CD4-positive, alpha-beta memory T cell (primary cell): ENCODE measurements around the gene RAPGEF3. TPM values are rescaled to one million over a fixed set of nuclear protein-coding genes. Genes with fewer than 3 reads are reported as not detected.
A peak's percentile ranks its signal among the peaks of the same experiment; 100 is the strongest.

Source experiments
- CTCF ChIA-PET: fragments of 350-600 bp; sonication (Branson Sonifier 250); formaldehyde crosslinking; loops from one replicate; lab custom pipeline; 2021; ENCODE audit warnings: inconsistent platforms; ENCODE audit not compliant: partially characterized antibody; lab: Charles Lee
- POLR2A ChIA-PET: fragments of 350-600 bp; sonication (Branson Sonifier 250); formaldehyde crosslinking; loops from one replicate; lab custom pipeline; 2021; ENCODE audit not compliant: partially characterized antibody; lab: Charles Lee
- DNase-seq, 5 donors: peaks; one replicate each; pipeline versions ENCODE4 v3.0.0 to v3.0.0-alpha.2; 2020 to 2022; ENCODE audit warnings: mixed read lengths in 1 of 5
- H3K27ac ChIP-seq: one replicate; pipeline ENCODE4 v1.7.0; 2013; ENCODE audit warnings: low read depth, low read length
- H3K27me3 ChIP-seq: 2 replicates; pipeline ENCODE4 v1.7.0; 2013; ENCODE audit warnings: mild to moderate bottlenecking, low read length, moderate library complexity; ENCODE audit not compliant: insufficient read depth
- H3K36me3 ChIP-seq: 2 replicates; pipeline ENCODE4 v1.7.0; 2013; ENCODE audit warnings: mild to moderate bottlenecking, low read length, moderate library complexity; ENCODE audit not compliant: insufficient read depth
- H3K4me1 ChIP-seq: 2 replicates; pipeline ENCODE4 v1.7.0; 2013; ENCODE audit warnings: mild to moderate bottlenecking, low read length, moderate library complexity; ENCODE audit not compliant: insufficient read depth
- H3K4me3 ChIP-seq, 2 donors: one replicate each; pipeline ENCODE4 v1.7.0; 2013; ENCODE audit warnings: low read length in 2 of 2, mild to moderate bottlenecking in 1 of 2
- H3K9me3 ChIP-seq, 2 donors: one replicate each; pipeline ENCODE4 v1.7.0; 2013; ENCODE audit warnings: low read length in 2 of 2, control low read depth in 1 of 2; ENCODE audit not compliant: control insufficient read depth in 1 of 2
- H3K27ac Mint-ChIP-seq, 7 donors: one replicate each; pipeline ENCODE4 v1.8.0; 2020 to 2021; ENCODE audit warnings: mixed read lengths in 7 of 7, mild to moderate bottlenecking in 6 of 7, inconsistent platforms in 3 of 7, moderate library complexity in 3 of 7
- H3K27me3 Mint-ChIP-seq, 2 donors: one replicate each; pipeline ENCODE4 v1.8.0; 2020 to 2021; ENCODE audit warnings: mixed read lengths in 2 of 2
- H3K36me3 Mint-ChIP-seq, 2 donors: one replicate each; pipeline ENCODE4 v1.8.0; 2020 to 2021; ENCODE audit warnings: mixed read lengths in 2 of 2, inconsistent platforms in 1 of 2, mild to moderate bottlenecking in 1 of 2
- H3K4me1 Mint-ChIP-seq, 4 donors: one replicate each; pipeline ENCODE4 v1.8.0; 2020 to 2021; ENCODE audit warnings: mixed read lengths in 4 of 4, mild to moderate bottlenecking in 1 of 4
- H3K4me3 Mint-ChIP-seq, 8 donors: one replicate each; pipeline ENCODE4 v1.8.0; 2020 to 2021; ENCODE audit warnings: mixed read lengths in 8 of 8, mild to moderate bottlenecking in 7 of 8, moderate library complexity in 6 of 8, inconsistent platforms in 3 of 8
- H3K9me3 Mint-ChIP-seq, 8 donors: one replicate each; pipeline ENCODE4 v1.8.0; 2020 to 2021; ENCODE audit warnings: mixed read lengths in 8 of 8, mild to moderate bottlenecking in 5 of 8, inconsistent platforms in 3 of 8, moderate library complexity in 1 of 8
- intact Hi-C: fragments of 100-400 bp; cut with micrococcal nuclease; formaldehyde crosslinking; loops from one replicate; pipeline ENCODE4 v1.15.1; 2023
- polyA plus RNA-seq, 2 donors: library from polyadenylated mRNA; unstranded; fragments of 300-500 nt; fragmentation: Illumina TruSeq; gene quantifications; one replicate each; pipeline ENCODE4 v1.2.3, GENCODE V29; 2021
- total RNA-seq, 2 experiments: library from RNA; stranded (reverse); gene quantifications; one replicate each; pipeline ENCODE4 v1.2.3, GENCODE V29; 2021

Gene RAPGEF3
- total and polyA plus RNA-seq, 4 experiments from 2014 or later, result 0.14 to 0.39 (median 0.15) TPM; not detected in 1

DNA sequence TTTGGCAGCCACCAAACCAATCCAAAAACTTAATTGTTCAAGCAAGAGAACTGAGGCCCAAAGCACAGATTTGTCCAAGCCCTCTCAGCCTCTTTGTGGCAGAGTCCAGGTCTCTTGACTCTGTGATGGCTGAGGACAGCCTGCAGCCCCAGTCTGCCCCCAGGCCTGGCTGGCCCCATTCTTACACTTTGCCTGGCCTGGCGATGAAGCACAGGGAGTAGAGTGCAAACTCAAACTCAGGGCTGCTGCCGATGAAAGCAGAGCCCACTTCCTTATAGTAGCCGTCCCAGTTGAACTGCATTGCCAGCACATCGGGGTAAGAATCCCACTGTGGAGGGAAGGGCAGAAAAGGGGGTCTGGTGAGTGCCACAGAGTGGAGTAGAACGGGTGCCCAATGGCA lies 47.2 kb downstream of the RAPGEF3 start:
- Histone ChIP-seq H3K27me3 (no peaks in the 10 kb centered on the region), H3K27ac (no peak overlapping the region), H3K9me3 (no peaks in the 10 kb centered on the region), H3K4me3 (no peak overlapping the region), H3K36me3 (no peaks in the 10 kb centered on the region), H3K4me1 (peaks cover 34% of the 10 kb centered on the region)
- Mint-ChIP-seq H3K36me3 (peaks cover 0 to 1% of the 10 kb centered on the region in 2 donors), H3K27me3 (no peaks in the 10 kb centered on the region), H3K27ac (no peak overlapping the region), H3K4me3 (no peak overlapping the region), H3K9me3 (peaks cover 0 to 2% (median 0%) of the 10 kb centered on the region in 8 donors), H3K4me1 (peaks cover 18 to 34% (median 28%) of the 10 kb centered on the region in 4 donors)
- ChIA-PET POLR2A (no interaction called here), CTCF (interaction anchor here (2.9 to 16.7 kb wide), 3 partner anchors 32 to 124 kb away, joined by 26 to 318 read pairs (median 185); partner anchors contain the start of gene SLC48A1)
- intact Hi-C loops, result loop anchor here (10.0 kb wide), 1 partner anchor 903 kb away; no protein-coding TSS in a partner anchor
- no peak for DNase-seq

DNA sequence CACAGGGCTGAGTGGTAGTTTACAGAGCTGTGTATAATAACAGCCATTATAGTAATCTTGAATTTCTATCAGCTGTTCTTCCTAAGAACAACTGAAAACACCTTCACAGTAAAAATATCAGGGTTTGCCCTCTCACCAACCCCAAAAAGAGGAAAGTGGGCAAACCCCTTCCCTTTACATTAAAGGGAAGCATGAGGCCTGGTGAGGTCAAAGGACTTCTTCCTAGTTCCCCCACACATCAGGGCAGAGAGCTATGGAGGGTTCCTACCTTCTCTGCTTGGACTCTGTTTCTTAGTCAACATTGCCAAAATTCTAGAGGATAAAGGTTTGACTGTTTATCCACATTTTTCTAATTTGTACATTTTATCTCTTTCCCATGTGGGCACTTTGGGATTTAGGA lies 48.4 kb downstream of the RAPGEF3 start:
- no peak for DNase-seq
- no peak overlapping the region for H3K27ac Mint-ChIP-seq
- H3K9me3 Mint-ChIP-seq, result peaks cover 0 to 2% (median 0%) of the 10 kb centered on the region in 8 donors
- no peaks in the 10 kb centered on the region for H3K27me3 Mint-ChIP-seq
- no peak overlapping the region for H3K4me3 Mint-ChIP-seq
- H3K36me3 ChIP-seq, result no peaks in the 10 kb centered on the region
- H3K4me1 Mint-ChIP-seq, result peaks cover 17 to 40% (median 26%) of the 10 kb centered on the region in 4 donors
- CTCF ChIA-PET, result interaction anchor here (1.0 to 16.7 kb wide), 4 partner anchors 8 to 125 kb away, joined by 3 to 318 read pairs (median 106); partner anchors contain the start of gene SLC48A1
- no peak overlapping the region for H3K4me3 ChIP-seq
- POLR2A ChIA-PET, result interaction anchor here (0.6 to 1.6 kb wide), 3 partner anchors 100 to 473 kb away, joined by 3 to 5 read pairs (median 3); no protein-coding TSS in a partner anchor
- intact Hi-C loops, result loop anchor here (10.0 kb wide), 1 partner anchor 905 kb away; no protein-coding TSS in a partner anchor
- no peak overlapping the region for H3K27ac ChIP-seq
- H3K36me3 Mint-ChIP-seq, result peaks cover 0 to 9% of the 10 kb centered on the region in 2 donors
- H3K4me1 ChIP-seq, result peaks cover 30% of the 10 kb centered on the region
- H3K9me3 ChIP-seq, result no peaks in the 10 kb centered on the region
- H3K27me3 ChIP-seq, result no peaks in the 10 kb centered on the region

DNA sequence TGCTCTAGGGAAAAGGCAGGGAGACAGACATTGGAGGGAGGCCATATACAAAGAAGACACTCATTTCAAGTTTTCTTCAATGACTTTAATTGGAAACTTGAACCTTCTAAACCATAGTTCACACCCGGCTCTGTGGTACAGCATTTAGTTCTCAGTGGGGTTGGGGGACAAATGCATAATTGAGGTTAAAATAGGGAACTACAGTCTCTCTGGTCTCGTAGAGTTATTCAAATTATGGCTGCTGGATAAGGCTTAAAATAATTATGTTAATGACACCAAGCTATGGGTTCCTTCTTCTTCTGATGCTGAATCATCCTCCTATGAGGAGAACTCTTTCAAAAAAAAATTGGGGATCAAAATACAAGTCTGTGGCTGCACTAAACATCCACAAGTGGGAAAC lies 49.0 kb downstream of the RAPGEF3 start:
- H3K9me3 Mint-ChIP-seq, result peaks cover 0 to 2% (median 0%) of the 10 kb centered on the region in 8 donors
- ChIA-PET CTCF (interaction anchor here (1.0 to 16.7 kb wide), 4 partner anchors 9 to 126 kb away, joined by 3 to 318 read pairs (median 106); partner anchors contain the start of gene SLC48A1), POLR2A (interaction anchor here (1.6 kb wide), 1 partner anchor 124 kb away, joined by 5 read pairs; no protein-coding TSS in a partner anchor)
- Histone ChIP-seq H3K27ac (no peak overlapping the region), H3K36me3 (no peaks in the 10 kb centered on the region), H3K4me3 (no peak overlapping the region), H3K27me3 (no peaks in the 10 kb centered on the region), H3K4me1 (peaks cover 36% of the 10 kb centered on the region), H3K9me3 (no peaks in the 10 kb centered on the region)
- H3K36me3 Mint-ChIP-seq, result peaks cover 0 to 15% of the 10 kb centered on the region in 2 donors
- DNase-seq, result no peak
- intact Hi-C loops, result loop anchor here (5.0 to 10.0 kb wide), 2 partner anchors 253 to 905 kb away; partner anchors contain the start of gene TMEM106C
- H3K4me3 Mint-ChIP-seq, result no peak overlapping the region
- no peaks in the 10 kb centered on the region for H3K27me3 Mint-ChIP-seq
- peaks cover 22 to 43% (median 29%) of the 10 kb centered on the region in 4 donors for H3K4me1 Mint-ChIP-seq
- H3K27ac Mint-ChIP-seq, result peak overlapping the region in 2 of 7 donors; percentile 26 to 37

DNA sequence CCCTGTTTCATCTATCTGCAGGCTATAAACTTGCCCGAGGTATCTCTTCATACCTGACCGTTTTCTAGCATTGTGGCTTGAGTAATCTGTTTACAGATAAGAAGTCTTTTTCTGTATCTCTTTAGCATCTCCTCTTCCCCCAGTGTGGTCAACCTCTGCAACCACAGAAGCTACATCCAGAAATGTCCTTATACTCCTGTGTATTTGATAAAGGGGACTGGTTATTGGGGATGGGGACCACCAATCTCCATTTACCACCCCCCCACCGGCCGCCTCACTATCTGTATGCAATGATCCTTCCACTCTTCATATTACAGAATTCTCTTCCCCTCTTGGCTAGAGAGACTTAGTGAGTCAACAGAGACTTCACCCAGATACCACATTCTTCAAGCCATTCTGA lies 49.4 kb downstream of the RAPGEF3 start:
- no peak overlapping the region for H3K27ac ChIP-seq
- H3K9me3 Mint-ChIP-seq, result peaks cover 0 to 2% (median 0%) of the 10 kb centered on the region in 8 donors
- H3K9me3 ChIP-seq, result no peaks in the 10 kb centered on the region
- no peak overlapping the region for H3K4me3 Mint-ChIP-seq
- intact Hi-C loops, result loop anchor here (5.0 kb wide), 1 partner anchor 253 kb away; the partner anchor contains the start of gene TMEM106C
- no peak overlapping the region for H3K4me3 ChIP-seq
- H3K27ac Mint-ChIP-seq, result peak overlapping the region in 3 of 7 donors; percentile 15 to 37 (median 26)
- no peak for DNase-seq
- H3K27me3 ChIP-seq, result no peaks in the 10 kb centered on the region
- H3K4me1 Mint-ChIP-seq, result peaks cover 22 to 45% (median 30%) of the 10 kb centered on the region in 4 donors
- ChIA-PET CTCF (interaction anchor here (2.9 to 16.7 kb wide), 3 partner anchors 34 to 126 kb away, joined by 26 to 318 read pairs (median 185); partner anchors contain the start of gene SLC48A1), POLR2A (interaction anchor here (1.6 kb wide), 1 partner anchor 125 kb away, joined by 5 read pairs; no protein-coding TSS in a partner anchor)
- H3K36me3 ChIP-seq, result no peaks in the 10 kb centered on the region
- H3K27me3 Mint-ChIP-seq, result no peaks in the 10 kb centered on the region
- peaks cover 40% of the 10 kb centered on the region for H3K4me1 ChIP-seq
- H3K36me3 Mint-ChIP-seq, result peaks cover 0 to 15% of the 10 kb centered on the region in 2 donors

DNA sequence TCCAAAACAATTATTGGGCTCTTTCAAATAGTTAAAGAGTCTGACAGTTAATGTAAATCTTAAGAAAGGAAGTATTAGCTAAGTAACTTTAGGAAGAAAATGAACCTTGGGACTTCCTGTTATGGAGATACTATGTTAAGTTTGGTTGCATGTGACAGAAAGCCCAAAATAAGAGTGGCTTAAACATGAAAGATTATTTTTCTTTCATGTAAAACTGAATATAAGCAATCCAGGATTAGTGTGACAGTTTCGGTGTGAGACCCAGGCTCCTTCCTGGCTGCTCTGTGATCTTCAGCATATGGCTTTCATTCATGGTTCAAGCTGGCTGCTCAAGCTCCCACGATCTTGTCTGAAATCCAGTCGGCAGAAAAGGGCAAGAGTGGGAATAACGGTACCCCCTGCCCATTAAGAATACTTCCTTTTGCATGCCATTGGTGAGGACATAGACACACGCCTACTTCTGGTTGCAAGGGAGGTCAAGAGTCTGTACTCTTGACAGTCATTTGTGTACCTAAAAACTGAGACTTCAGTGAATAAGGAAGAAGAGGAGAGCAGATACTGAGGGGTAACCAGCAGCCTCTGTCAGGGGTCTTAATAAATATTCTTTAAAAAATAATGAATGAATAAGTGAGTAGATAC lies 50.7 kb downstream of the RAPGEF3 start:
- H3K4me3 Mint-ChIP-seq, result peak overlapping the region; percentile 26 to 100 (median 67)
- POLR2A ChIA-PET, result interaction anchor here (1.3 to 2.7 kb wide), 4 partner anchors 65 to 113 kb away, joined by 3 to 18 read pairs (median 7); partner anchors contain the start of genes HDAC7 and SLC48A1
- H3K36me3 ChIP-seq, result no peaks in the 10 kb centered on the region
- CTCF ChIA-PET, result interaction anchor here (1.0 to 16.7 kb wide), 7 partner anchors 7 to 100 kb away, joined by 3 to 318 read pairs (median 4); partner anchors contain the start of gene SLC48A1
- intact Hi-C loops, result loop anchor here (2.0 to 5.0 kb wide), 2 partner anchors 254 to 449 kb away; partner anchors contain the start of genes ASB8 and TMEM106C
- H3K27me3 Mint-ChIP-seq, result no peaks in the 10 kb centered on the region
- DNase-seq, result no peak
- H3K27ac ChIP-seq, result no peak overlapping the region
- no peaks in the 10 kb centered on the region for H3K9me3 ChIP-seq
- H3K4me1 ChIP-seq, result peaks cover 52% of the 10 kb centered on the region
- peaks cover 0 to 2% (median 0%) of the 10 kb centered on the region in 8 donors for H3K9me3 Mint-ChIP-seq
- H3K36me3 Mint-ChIP-seq, result peaks cover 0 to 21% of the 10 kb centered on the region in 2 donors
- no peak overlapping the region for H3K4me3 ChIP-seq
- H3K27ac Mint-ChIP-seq, result peak overlapping the region; percentile 62 to 93 (median 83)
- peaks cover 31 to 56% (median 41%) of the 10 kb centered on the region in 4 donors for H3K4me1 Mint-ChIP-seq
- H3K27me3 ChIP-seq, result no peaks in the 10 kb centered on the region

DNA sequence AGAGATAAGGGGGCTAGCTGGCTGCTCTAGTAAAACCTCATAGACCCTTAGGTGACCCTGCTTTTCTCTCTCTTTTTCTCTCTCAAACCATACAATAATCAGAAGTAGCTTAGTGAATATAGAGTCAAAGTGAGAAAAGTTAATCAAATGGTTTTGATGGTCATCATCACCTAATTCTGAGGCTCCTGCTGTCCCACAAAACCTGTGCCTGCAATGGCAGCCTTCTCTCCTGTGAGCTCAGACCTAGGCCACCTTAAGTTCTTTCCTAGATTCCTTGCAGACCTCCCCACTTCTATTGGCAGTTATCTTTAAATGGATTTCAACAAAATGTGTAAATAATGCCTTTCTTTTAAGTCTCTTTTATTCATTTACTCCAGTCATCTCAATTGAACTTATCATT lies 51.3 kb downstream of the RAPGEF3 start:
- ChIA-PET POLR2A (interaction anchor here (0.7 to 2.7 kb wide), 8 partner anchors 51 to 399 kb away, joined by 3 to 18 read pairs (median 4); partner anchors contain the start of genes HDAC7, RAPGEF3, SENP1 and SLC48A1), CTCF (interaction anchor here (0.7 to 16.7 kb wide), 10 partner anchors 8 to 1717 kb away, joined by 3 to 318 read pairs (median 4); partner anchors contain the start of gene SLC48A1)
- H3K27me3 Mint-ChIP-seq, result no peaks in the 10 kb centered on the region
- intact Hi-C loops, result loop anchor here (2.0 to 5.0 kb wide), 2 partner anchors 255 to 449 kb away; partner anchors contain the start of genes ASB8 and TMEM106C
- peak overlapping the region; percentile 40 to 100 (median 67) for H3K4me3 Mint-ChIP-seq
- Histone ChIP-seq H3K36me3 (no peaks in the 10 kb centered on the region), H3K27ac (no peak overlapping the region), H3K4me3 (no peak overlapping the region), H3K4me1 (peaks cover 54% of the 10 kb centered on the region), H3K9me3 (no peaks in the 10 kb centered on the region), H3K27me3 (no peaks in the 10 kb centered on the region)
- DNase-seq, result no peak
- peak overlapping the region; percentile 13 to 93 (median 81) for H3K27ac Mint-ChIP-seq
- peaks cover 0 to 22% of the 10 kb centered on the region in 2 donors for H3K36me3 Mint-ChIP-seq
- H3K4me1 Mint-ChIP-seq, result peaks cover 34 to 56% (median 45%) of the 10 kb centered on the region in 4 donors
- H3K9me3 Mint-ChIP-seq, result peaks cover 0 to 2% (median 0%) of the 10 kb centered on the region in 8 donors
